Progenitor cell of endocrine pancreas (in vitro differentiated cells): ENCODE measurements around the gene NT5C1B. TPM values are rescaled to one million over a fixed set of nuclear protein-coding genes. Genes with fewer than 3 reads are reported as not detected.

Experiments used
- DNase-seq: peaks from one replicate; pipeline ENCODE4 v3.0.0; 2021; ENCODE audit warnings: low spot score; ENCODE audit not compliant: unreplicated experiment
- H3K27ac Mint-ChIP-seq: 2 replicates; pipeline ENCODE4 v1.8.0; 2021; ENCODE audit warnings: mild to moderate bottlenecking, moderate library complexity, mixed read lengths
- H3K27me3 Mint-ChIP-seq: 2 replicates; pipeline ENCODE4 v1.8.0; 2021; ENCODE audit warnings: mixed read lengths
- H3K36me3 Mint-ChIP-seq: 2 replicates; pipeline ENCODE4 v1.8.0; 2022; ENCODE audit warnings: mixed read lengths; ENCODE audit not compliant: insufficient read depth
- H3K4me1 Mint-ChIP-seq: 2 replicates; pipeline ENCODE4 v1.8.0; 2021; ENCODE audit warnings: low read depth, mixed read lengths
- H3K4me3 Mint-ChIP-seq: 2 replicates; pipeline ENCODE4 v1.8.0; 2021; ENCODE audit warnings: low read depth, mild to moderate bottlenecking, moderate library complexity, mixed read lengths
- H3K9me3 Mint-ChIP-seq: 2 replicates; pipeline ENCODE4 v1.8.0; 2021; ENCODE audit warnings: low read depth, mixed read lengths
- total RNA-seq: library from RNA; stranded (reverse); gene quantifications from 2 replicates; pipeline ENCODE4 v1.2.1, GENCODE V29; 2021
- TF ChIP-seq, protein P1 (sequence below): fragments of 200-600 bp; sonication (generic); IDR thresholded peaks from one replicate; pipeline ENCODE4 v1.5.0; 2021; ENCODE audit warnings: antibody characterized with exemption, mild to moderate bottlenecking; ENCODE audit not compliant: unreplicated experiment

Gene NT5C1B
- total RNA-seq, 1 donor from 2014 or later, result not detected

GRCh38 chr2:18596993-18597392, 7.6 kb upstream of the NT5C1B start:
- no peaks in the 10 kb centered on the region for H3K27me3 Mint-ChIP-seq
- no peaks in the 10 kb centered on the region for H3K36me3 Mint-ChIP-seq
- no peak overlapping the region for H3K27ac Mint-ChIP-seq
- DNase-seq, result no peak
- no peaks in the 10 kb centered on the region for H3K4me1 Mint-ChIP-seq
- H3K4me3 Mint-ChIP-seq, result no peak overlapping the region
- TF ChIP-seq, protein P1, sequence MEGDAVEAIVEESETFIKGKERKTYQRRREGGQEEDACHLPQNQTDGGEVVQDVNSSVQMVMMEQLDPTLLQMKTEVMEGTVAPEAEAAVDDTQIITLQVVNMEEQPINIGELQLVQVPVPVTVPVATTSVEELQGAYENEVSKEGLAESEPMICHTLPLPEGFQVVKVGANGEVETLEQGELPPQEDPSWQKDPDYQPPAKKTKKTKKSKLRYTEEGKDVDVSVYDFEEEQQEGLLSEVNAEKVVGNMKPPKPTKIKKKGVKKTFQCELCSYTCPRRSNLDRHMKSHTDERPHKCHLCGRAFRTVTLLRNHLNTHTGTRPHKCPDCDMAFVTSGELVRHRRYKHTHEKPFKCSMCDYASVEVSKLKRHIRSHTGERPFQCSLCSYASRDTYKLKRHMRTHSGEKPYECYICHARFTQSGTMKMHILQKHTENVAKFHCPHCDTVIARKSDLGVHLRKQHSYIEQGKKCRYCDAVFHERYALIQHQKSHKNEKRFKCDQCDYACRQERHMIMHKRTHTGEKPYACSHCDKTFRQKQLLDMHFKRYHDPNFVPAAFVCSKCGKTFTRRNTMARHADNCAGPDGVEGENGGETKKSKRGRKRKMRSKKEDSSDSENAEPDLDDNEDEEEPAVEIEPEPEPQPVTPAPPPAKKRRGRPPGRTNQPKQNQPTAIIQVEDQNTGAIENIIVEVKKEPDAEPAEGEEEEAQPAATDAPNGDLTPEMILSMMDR, result no peak
- no peaks in the 10 kb centered on the region for H3K9me3 Mint-ChIP-seq

DNA sequence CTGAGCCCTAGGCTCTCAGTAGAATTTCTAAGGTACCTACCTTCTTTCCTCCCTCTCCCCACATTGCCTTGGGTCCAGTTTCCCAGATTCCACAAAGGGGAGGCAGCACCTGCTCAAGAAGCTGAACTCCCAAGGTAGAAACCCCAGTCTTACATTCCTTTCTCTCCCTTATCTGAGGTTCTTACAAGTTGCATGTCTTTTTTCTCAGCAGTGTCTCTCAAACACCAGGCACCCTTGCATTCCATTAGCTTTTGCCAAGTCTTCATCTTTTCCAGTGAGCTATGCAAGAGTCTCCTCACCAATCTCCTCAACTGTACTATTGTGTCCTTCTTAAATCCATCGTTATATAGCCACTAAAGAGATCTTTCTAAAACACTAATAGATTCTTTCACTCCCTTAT, 4.1 kb upstream of the NT5C1B start:
- H3K4me1 Mint-ChIP-seq, result no peaks in the 10 kb centered on the region
- TF ChIP-seq, protein P1, result no peak
- peaks cover 2% of the 10 kb centered on the region for H3K9me3 Mint-ChIP-seq
- DNase-seq, result no peak
- no peaks in the 10 kb centered on the region for H3K27me3 Mint-ChIP-seq
- no peak overlapping the region for H3K27ac Mint-ChIP-seq
- no peaks in the 10 kb centered on the region for H3K36me3 Mint-ChIP-seq
- no peak overlapping the region for H3K4me3 Mint-ChIP-seq

- Mint-ChIP-seq H3K27ac (no peak overlapping the region), H3K4me1 (no peaks in the 10 kb centered on the region), H3K4me3 (no peak overlapping the region), H3K36me3 (peaks cover under 1% of the 10 kb centered on the region), H3K9me3 (peaks cover 2% of the 10 kb centered on the region), H3K27me3 (no peaks in the 10 kb centered on the region)
- no peak for DNase-seq
- TF ChIP-seq, protein P1, result no peak
These were observed 3.0 kb upstream of the NT5C1B start for GRCh38 chr2:18592372-18592771.

DNA sequence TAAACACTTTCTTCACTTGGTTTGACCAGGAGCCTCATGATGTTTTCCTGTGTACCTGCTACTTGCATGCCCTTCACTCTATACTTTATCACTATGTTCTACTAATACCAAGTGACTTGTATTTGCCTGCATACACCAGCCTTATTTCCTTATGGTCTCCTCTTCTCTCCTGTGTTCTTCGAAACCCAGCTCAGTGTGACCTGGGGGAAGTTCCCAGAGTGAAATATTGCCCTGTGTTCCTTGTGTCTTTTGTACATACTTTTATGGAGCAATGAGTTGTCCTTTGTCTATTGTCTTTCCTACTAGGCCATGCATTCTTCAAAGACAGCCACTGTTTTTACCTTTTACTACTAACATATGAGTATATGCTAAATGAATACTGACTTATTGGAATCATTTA, 567 bp downstream of the NT5C1B start:
- Mint-ChIP-seq H3K36me3 (peaks cover 6% of the 10 kb centered on the region), H3K4me3 (no peak overlapping the region), H3K9me3 (peaks cover 10% of the 10 kb centered on the region), H3K27ac (no peak overlapping the region), H3K4me1 (no peaks in the 10 kb centered on the region), H3K27me3 (no peaks in the 10 kb centered on the region)
- no peak for DNase-seq
- TF ChIP-seq, protein P1, result no peak

GRCh38 chr2:18588049-18588448, 1.3 kb downstream of the NT5C1B start:
- TF ChIP-seq, protein P1, result no peak
- Mint-ChIP-seq H3K27ac (no peak overlapping the region), H3K36me3 (peaks cover 6% of the 10 kb centered on the region), H3K4me3 (no peak overlapping the region), H3K4me1 (no peaks in the 10 kb centered on the region), H3K27me3 (no peaks in the 10 kb centered on the region), H3K9me3 (peaks cover 10% of the 10 kb centered on the region)
- no peak for DNase-seq
